Ishikawa (cell line): ENCODE measurements around the gene DHDH.

Source experiments
- CEBPB ChIP-seq: IDR thresholded peaks from 2 replicates; pipeline ENCODE4 v1.6.1; 2012
- CREB1 ChIP-seq: IDR thresholded peaks from 2 replicates; pipeline ENCODE4 v1.6.1; 2012; ENCODE audit warnings: low read depth
- EGR1 ChIP-seq: IDR thresholded peaks from 2 replicates; pipeline ENCODE4 v1.6.1; 2012
- EP300 ChIP-seq: IDR thresholded peaks from 2 replicates; pipeline ENCODE4 v1.6.1; 2012; ENCODE audit warnings: borderline replicate concordance
- FOXM1 ChIP-seq: IDR thresholded peaks from 2 replicates; pipeline ENCODE4 v1.6.1; 2012; ENCODE audit warnings: low read depth, borderline replicate concordance
- NFIC ChIP-seq: IDR thresholded peaks from 2 replicates; pipeline ENCODE4 v1.6.1; 2012
- RAD21 ChIP-seq: IDR thresholded peaks from 2 replicates; pipeline ENCODE4 v1.6.1; 2012; ENCODE audit warnings: low read depth
- TAF1 ChIP-seq: IDR thresholded peaks from 2 replicates; pipeline ENCODE4 v1.6.1; 2012; ENCODE audit warnings: low read depth, mild to moderate bottlenecking
- TCF12 ChIP-seq: IDR thresholded peaks from 2 replicates; pipeline ENCODE4 v1.6.1; 2012; ENCODE audit warnings: low read depth
- TEAD4 ChIP-seq: IDR thresholded peaks from 2 replicates; pipeline ENCODE4 v1.6.1; 2012
- USF1 ChIP-seq: IDR thresholded peaks from 2 replicates; pipeline ENCODE4 v1.6.1; 2012
- YY1 ChIP-seq: IDR thresholded peaks from 2 replicates; pipeline ENCODE4 v1.6.1; 2012; ENCODE audit warnings: low read depth
- ZBTB7A ChIP-seq: IDR thresholded peaks from 2 replicates; pipeline ENCODE4 v1.6.1; 2012; ENCODE audit warnings: low read depth
- TF ChIP-seq, protein P1 (sequence below): IDR thresholded peaks from 2 replicates; pipeline ENCODE4 v1.6.1; 2012; ENCODE audit warnings: low read depth, mild to moderate bottlenecking
- TF ChIP-seq, protein P2 (sequence below): IDR thresholded peaks from 2 replicates; pipeline ENCODE4 v1.6.1; 2012

DHDH gene

GRCh38 chr19:48940902-48941301, 7.4 kb downstream of the DHDH start:
- no peak for TF ChIP-seq CEBPB

DNA sequence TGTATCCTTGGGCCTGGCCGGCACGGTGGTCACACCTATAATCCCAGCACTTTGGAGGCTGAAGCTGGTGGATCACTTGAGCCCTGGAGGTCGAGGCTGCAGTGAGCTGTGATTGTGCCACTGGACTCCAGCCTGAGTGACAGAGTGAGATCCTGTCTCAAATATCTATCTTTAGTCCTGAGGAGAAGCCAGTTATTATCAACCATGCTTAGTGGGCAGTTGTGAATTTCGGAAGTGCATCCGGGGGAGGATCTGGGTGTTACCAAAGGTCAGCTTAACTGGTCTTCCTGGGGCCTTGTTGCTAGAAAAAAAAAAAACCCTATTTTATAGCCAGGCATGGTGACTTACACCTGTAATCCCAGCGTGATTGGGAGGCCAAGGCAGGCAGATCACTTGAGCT, 9.6 kb downstream of the DHDH start:
- no peak for TF ChIP-seq ZBTB7A
- TF ChIP-seq TEAD4, result no peak
- no peak for TF ChIP-seq EP300
- TF ChIP-seq CEBPB, result no peak
- TF ChIP-seq, protein P1, sequence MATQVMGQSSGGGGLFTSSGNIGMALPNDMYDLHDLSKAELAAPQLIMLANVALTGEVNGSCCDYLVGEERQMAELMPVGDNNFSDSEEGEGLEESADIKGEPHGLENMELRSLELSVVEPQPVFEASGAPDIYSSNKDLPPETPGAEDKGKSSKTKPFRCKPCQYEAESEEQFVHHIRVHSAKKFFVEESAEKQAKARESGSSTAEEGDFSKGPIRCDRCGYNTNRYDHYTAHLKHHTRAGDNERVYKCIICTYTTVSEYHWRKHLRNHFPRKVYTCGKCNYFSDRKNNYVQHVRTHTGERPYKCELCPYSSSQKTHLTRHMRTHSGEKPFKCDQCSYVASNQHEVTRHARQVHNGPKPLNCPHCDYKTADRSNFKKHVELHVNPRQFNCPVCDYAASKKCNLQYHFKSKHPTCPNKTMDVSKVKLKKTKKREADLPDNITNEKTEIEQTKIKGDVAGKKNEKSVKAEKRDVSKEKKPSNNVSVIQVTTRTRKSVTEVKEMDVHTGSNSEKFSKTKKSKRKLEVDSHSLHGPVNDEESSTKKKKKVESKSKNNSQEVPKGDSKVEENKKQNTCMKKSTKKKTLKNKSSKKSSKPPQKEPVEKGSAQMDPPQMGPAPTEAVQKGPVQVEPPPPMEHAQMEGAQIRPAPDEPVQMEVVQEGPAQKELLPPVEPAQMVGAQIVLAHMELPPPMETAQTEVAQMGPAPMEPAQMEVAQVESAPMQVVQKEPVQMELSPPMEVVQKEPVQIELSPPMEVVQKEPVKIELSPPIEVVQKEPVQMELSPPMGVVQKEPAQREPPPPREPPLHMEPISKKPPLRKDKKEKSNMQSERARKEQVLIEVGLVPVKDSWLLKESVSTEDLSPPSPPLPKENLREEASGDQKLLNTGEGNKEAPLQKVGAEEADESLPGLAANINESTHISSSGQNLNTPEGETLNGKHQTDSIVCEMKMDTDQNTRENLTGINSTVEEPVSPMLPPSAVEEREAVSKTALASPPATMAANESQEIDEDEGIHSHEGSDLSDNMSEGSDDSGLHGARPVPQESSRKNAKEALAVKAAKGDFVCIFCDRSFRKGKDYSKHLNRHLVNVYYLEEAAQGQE, result no peak
- TF ChIP-seq TCF12, result no peak
- no peak for TF ChIP-seq EGR1
- no peak for TF ChIP-seq TAF1
- no peak for TF ChIP-seq FOXM1
- no peak for TF ChIP-seq USF1
- TF ChIP-seq CREB1, result no peak
- no peak for TF ChIP-seq RAD21
- TF ChIP-seq YY1, result no peak
- TF ChIP-seq, protein P2, sequence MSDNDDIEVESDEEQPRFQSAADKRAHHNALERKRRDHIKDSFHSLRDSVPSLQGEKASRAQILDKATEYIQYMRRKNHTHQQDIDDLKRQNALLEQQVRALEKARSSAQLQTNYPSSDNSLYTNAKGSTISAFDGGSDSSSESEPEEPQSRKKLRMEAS, result no peak
- no peak for TF ChIP-seq NFIC

GRCh38 chr19:48945415-48945814, 11.9 kb downstream of the DHDH start:
- TF ChIP-seq EP300 (no peak), TCF12 (no peak), CEBPB (no peak), FOXM1 (no peak), ZBTB7A (no peak), CREB1 (no peak), EGR1 (no peak)
- TF ChIP-seq, protein P1, result no peak

DNA sequence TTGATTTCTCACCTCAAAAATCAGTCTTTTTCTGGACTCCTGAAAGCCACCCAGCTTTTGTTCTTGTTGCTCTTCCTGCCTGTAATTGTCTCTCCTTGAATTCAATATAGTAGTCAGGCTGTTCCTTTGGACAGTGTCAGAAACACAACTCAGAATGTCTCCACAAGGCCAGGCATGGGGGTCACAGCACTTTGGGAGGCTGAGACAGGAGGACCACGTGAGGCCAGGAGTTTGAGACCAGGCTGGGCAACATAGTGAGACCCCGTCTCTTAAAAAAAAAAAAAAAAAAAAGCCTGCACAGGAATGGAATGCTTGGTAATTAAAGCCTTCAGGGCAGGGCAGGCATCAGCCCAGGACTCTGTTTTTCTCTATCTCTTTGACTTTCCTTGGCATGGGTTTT, 12.3 kb downstream of the DHDH start:
- TF ChIP-seq USF1, result no peak
- TF ChIP-seq RAD21, result no peak
- no peak for TF ChIP-seq ZBTB7A
- no peak for TF ChIP-seq YY1
- no peak for TF ChIP-seq TEAD4
- TF ChIP-seq, protein P2, result no peak
- TF ChIP-seq TCF12, result no peak
- no peak for TF ChIP-seq CEBPB
- TF ChIP-seq, protein P1, result no peak
- TF ChIP-seq EP300, result no peak
- no peak for TF ChIP-seq TAF1
- no peak for TF ChIP-seq CREB1
- no peak for TF ChIP-seq FOXM1
- no peak for TF ChIP-seq EGR1
- no peak for TF ChIP-seq NFIC

- TF ChIP-seq YY1 (no peak), EGR1 (no peak), ZBTB7A (no peak), RAD21 (no peak), TCF12 (no peak), USF1 (no peak), TAF1 (no peak), CREB1 (no peak), EP300 (no peak), CEBPB (no peak), FOXM1 (no peak), NFIC (no peak), TEAD4 (no peak)
- TF ChIP-seq, protein P2, result no peak
- TF ChIP-seq, protein P1, result no peak
Observed at GRCh38 chr19:48946463-48947257, 13.2 kb downstream of the DHDH start.
